HG02943 (cell line): Measurements from ENCODE around the gene VEGFB.

Source experiments
- ATAC-seq: cut with Tn5 transposase; IDR thresholded peaks from one replicate; pipeline ENCODE4 v1.9.1; 2021; ENCODE audit warnings: mild to moderate bottlenecking, low read depth, moderate library complexity; ENCODE audit not compliant: unreplicated experiment

Gene VEGFB

GRCh38 chr11:64210301-64211020 lies 23.9 kb upstream of the VEGFB start:
- no peak for ATAC-seq

DNA sequence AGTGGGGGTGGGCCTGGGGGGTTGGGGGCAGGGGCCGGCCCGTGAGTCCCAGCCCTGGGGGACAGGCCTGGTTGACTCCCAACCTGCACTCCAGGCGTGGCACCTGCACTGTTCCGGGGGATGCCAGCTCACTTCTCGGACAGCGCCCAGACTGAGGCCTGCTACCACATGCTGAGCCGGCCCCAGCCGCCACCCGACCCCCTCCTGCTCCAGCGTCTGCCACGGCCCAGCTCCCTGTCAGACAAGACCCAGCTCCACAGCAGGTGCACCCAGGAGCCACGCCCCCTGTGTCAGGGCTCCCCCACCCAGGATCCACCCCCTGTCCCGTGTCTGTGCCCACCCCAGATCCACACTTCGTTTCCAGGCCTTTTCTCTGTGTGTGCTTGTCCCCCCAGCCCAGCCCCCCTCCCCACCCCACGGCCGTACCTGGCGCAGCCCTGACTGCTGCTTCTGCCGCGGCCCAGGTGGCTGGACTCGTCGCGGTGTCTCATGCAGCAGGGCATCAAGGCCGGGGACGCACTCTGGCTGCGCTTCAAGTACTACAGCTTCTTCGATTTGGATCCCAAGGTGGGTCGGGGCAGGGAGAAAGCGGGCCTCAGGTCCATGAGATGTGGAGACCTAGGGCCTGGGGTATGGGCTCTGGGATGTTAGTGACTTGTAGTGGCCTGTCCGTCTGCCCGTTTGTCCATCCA lies 23.1 kb upstream of the VEGFB start:
- no peak for ATAC-seq

DNA sequence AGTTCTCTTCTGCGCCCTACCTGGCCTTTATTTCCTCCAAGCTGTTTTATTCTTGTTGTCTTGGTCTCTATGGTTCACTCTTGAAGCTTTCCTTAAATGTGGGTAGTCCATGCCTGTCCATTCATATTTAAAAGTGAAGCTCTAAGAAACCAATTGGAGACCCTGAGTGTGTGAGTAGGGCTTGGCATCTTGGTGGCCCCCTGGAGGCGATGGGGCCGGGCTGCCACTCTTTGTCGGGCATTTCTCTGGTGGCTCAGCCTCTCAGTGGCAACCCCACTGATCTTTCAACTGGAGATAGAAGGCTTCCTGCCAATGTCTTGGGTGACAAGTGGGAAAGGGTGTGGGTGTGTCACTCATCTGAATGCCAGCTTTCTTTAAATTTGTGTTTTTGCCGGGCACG lies 17.5 kb upstream of the VEGFB start:
- ATAC-seq: no peak

DNA sequence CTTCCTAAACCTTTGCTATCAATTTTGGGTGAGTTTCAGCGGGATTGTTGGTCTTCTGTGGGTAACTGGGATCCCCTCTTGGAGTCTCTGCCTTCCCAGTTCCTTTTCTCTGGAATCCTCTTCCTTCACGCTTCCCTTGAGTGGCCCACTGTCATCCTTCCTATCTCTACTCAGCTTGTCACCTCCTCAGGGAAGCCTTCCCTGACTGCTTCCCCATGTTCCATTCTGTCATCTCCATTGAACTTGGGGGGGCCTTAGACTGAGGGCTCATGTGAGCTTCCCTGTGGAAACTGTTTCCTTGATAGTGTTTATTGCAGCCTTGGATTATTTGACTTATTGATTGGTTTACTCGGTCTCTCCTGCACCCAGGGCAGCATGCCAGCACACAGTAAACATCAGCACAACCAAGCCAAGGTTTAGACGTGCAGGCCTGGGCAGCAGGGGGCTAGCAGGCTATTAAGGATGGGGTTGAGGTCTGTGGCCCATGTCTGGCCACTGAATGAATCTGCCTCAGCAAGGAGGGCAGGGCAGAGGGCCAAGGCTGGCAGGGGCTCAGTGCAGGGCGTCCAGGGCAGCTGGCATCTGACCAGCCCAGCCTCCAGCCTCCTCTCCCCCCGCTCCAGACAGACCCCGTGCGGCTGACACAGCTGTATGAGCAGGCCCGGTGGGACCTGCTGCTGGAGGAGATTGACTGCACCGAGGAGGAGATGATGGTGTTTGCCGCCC lies 15.6 kb upstream of the VEGFB start:
- no peak for ATAC-seq

- ATAC-seq: no peak
These were observed 15.1 kb upstream of the VEGFB start for GRCh38 chr11:64219354-64219684.

DNA sequence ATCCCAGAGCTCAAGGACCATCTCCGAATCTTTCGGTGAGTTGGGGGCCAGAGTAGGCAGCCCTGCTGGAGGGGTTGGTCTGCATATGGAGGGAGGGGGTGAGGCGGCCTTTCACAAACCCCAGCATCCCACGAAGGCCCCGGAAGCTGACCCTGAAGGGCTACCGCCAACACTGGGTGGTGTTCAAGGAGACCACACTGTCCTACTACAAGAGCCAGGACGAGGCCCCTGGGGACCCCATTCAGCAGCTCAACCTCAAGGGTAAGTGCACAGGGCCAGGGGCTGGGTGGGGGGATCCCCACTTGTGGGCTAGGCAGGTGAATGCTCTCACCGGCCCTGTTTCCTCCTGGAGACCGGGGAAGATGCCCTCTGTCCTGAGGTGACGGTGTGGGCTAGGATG lies 14.6 kb upstream of the VEGFB start:
- no peak for ATAC-seq

DNA sequence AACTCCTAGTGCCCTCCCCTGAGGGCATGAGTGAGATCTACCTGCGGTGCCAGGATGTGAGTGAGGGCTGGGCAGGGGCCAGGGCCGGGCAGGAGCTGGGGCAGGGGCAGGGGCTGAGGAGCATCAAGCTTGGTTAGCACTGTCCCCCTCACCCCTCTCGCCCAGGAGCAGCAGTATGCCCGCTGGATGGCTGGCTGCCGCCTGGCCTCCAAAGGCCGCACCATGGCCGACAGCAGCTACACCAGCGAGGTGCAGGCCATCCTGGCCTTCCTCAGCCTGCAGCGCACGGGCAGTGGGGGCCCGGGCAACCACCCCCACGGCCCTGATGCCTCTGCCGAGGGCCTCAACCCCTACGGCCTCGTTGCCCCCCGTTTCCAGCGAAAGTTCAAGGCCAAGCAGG lies 14.1 kb upstream of the VEGFB start:
- ATAC-seq: no peak

GRCh38 chr11:64220798-64221197 lies 13.6 kb upstream of the VEGFB start:
- no peak for ATAC-seq

DNA sequence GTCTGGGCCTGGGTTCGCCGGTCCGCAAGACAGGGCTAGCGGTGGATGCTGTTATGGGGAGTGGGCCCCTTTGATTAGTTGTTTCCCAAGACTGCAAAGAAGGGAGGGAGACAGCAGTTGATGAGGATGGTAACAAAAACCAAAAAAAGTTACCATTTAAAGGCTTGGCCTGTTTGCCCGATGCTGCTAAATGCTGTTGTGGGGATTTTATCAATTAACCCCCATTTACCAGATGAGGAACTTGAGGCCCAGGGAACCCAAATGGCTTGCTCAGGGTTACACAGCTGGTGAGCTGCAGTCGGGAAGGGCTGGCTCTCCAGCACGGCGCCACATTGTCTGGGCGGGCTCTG lies 11.8 kb upstream of the VEGFB start:
- no peak for ATAC-seq

- no peak for ATAC-seq
These were observed 11.3 kb upstream of the VEGFB start for GRCh38 chr11:64223001-64223651.

GRCh38 chr11:64224151-64224890 lies 10.1 kb upstream of the VEGFB start:
- no peak for ATAC-seq

GRCh38 chr11:64224891-64225607 lies 9.3 kb upstream of the VEGFB start:
- ATAC-seq: no peak

DNA sequence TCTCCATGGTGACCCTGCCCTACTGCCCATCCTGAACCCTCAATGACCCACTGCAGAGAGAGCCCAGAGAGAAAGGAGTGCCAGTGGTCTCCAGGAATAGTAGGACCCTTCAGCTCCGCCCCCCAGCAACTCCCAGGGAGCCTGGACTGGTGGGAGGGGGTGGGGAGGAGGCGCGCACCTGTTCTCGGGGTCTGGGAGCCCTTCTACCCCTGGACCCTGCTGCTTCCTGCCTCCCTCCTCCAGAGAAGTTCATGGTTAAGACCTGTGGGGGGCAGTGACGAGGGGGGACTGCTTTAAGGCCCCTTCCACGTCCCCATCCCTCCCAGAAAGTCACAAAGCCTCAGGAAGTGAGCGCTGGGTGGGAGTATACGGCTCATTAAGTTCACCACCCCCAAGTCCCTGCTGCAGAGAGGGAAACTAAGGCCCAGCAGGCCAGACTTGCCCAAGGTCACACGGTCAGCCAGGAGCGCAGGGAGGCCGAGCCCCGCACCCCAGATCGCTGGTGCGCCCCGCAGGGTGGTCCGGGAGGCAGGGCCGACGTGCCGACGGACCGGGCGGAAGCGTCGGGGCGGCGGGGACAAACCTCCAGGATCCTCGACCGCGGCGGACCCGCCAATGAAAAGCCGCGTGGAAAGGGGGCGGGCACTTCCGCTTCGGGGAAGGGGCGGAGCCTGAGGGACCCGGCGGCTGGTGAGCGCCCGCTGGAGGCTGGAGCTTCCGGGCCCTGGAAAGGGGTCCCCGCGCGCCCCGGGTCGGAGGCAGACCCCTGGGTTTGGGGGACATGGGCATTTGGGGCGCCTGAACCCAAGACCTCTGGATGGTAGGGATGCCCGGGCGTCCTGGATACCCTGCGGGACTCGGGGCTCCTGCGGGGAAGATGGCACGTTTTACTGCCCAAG lies 8.5 kb upstream of the VEGFB start, which contains the start of the genes NUDT22 and TRPT1:
Gene NUDT22 (plus strand): TSS at position 667 of the 899 bp plus-strand sequence. CDS start 379 bp downstream, outside the sequence.
Gene TRPT1 (minus strand): TSS at position 579 of the 899 bp plus-strand sequence. CDS start 326 bp downstream, at position 253.
- ATAC-seq: peak; percentile 34

- ATAC-seq: no peak
These were observed 7.8 kb upstream of the VEGFB start for GRCh38 chr11:64226507-64227051.

GRCh38 chr11:64227405-64227956 lies 6.9 kb upstream of the VEGFB start:
- no peak for ATAC-seq

DNA sequence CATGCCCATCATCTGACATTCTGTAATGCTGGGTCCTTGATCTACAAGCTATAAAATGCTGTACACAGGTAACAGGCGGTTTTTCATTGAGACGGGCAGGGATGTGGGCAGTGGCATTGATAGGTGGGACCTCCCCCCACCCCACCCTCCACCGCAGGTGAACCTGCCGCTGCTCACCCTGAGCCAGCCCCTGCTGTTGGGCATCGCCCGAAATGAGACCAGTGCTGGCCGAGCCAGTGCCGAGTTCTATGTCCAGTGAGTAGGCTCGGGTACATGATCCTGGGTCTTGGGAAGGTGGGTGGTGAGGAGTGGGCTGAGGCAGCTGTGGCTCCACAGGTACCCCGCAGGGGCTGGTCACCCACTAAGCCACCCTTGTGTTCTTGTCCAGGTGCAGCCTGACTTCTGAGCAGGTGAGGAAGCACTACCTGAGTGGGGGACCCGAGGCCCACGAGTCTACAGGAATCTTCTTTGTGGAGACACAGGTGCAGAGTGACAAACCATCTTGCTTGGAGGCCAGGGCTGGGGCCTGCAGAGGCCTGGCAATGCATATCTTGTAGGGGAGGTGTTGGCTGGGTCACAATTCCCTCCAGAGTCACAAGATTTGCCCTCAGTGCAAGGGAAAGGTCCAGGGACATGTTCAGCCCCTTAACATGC lies 5.2 kb upstream of the VEGFB start:
- ATAC-seq: no peak

DNA sequence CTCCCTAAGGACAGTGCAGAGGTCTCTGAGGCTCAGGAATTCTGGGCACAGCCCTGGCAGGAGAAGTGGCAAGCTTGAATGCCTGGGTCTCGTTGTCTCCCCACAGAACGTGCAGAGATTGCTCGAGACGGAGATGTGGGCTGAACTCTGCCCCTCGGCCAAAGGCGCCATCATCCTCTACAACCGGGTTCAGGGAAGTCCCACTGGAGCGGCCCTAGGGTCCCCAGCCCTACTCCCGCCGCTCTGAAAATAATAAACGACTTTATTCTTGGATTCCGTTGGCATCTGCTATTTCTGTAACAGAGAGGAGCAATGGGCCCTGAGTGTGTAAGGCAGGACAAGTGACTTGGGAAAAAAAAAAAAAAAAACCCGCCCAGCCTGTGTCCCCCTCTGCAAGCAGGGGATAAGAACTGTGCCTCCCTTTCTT lies 4.6 kb upstream of the VEGFB start:
- ATAC-seq: no peak
